ENCODE data around the gene ZNF213. TPM values are rescaled to one million over a fixed set of nuclear protein-coding genes. Genes with fewer than 3 reads are reported as not detected.

ZNF213 gene
- total RNA-seq, 1 donor from 2014 or later = 25.3 TPM

GRCh38 chr16:3121851-3122467, 12.9 kb upstream of the ZNF213 start:
- H3K27me3 ChIP-seq = no peaks in the 10 kb centered on the region
- intact Hi-C loops (cut with DNase I) = loop anchor here (5.0 kb wide), 1 partner anchor 35 kb away; no protein-coding TSS in a partner anchor
- peaks cover 26 to 34% of the 10 kb centered on the region in 2 donors for H3K36me3 ChIP-seq
- TF ChIP-seq CTCF (IDR thresholded peaks at IDR 0.05) = no peak
- DNase-seq (ENCODE audit: low spot score in 2 of 2) = no peak
- H3K27ac ChIP-seq = no peak overlapping the region
- no peaks in the 10 kb centered on the region for H3K9me3 ChIP-seq
- H3K4me1 ChIP-seq = peaks cover 6 to 7% of the 10 kb centered on the region in 2 donors
- no peak overlapping the region for H3K4me3 ChIP-seq

- Histone ChIP-seq H3K4me1 (peaks cover 6 to 7% of the 10 kb centered on the region in 2 donors), H3K27me3 (no peaks in the 10 kb centered on the region), H3K4me3 (no peak overlapping the region), H3K9me3 (no peaks in the 10 kb centered on the region), H3K27ac (peak overlapping the region in 1 of 2 donors; percentile 75), H3K36me3 (peaks cover 23 to 28% of the 10 kb centered on the region in 2 donors)
- no peak for DNase-seq (ENCODE audit: low spot score in 2 of 2)
- intact Hi-C loops (cut with DNase I) = loop anchor here (5.0 kb wide), 1 partner anchor 34 kb away; no protein-coding TSS in a partner anchor
- no peak for TF ChIP-seq CTCF (IDR thresholded peaks at IDR 0.05)
Measured at GRCh38 chr16:3122926-3123570, 11.8 kb upstream of the ZNF213 start.

- TF ChIP-seq CTCF (IDR thresholded peaks at IDR 0.05) = peak in 2 of 3 experiments; percentile 6 to 28
- DNase-seq (ENCODE audit: low spot score in 2 of 2) = peak; percentile 88 to 98
- Histone ChIP-seq H3K27me3 (no peaks in the 10 kb centered on the region), H3K4me1 (peaks cover 13 to 18% of the 10 kb centered on the region in 2 donors), H3K4me3 (peak overlapping the region; percentile 66 to 92), H3K9me3 (no peaks in the 10 kb centered on the region), H3K27ac (peak overlapping the region; percentile 75 to 85), H3K36me3 (peaks cover 13 to 16% of the 10 kb centered on the region in 2 donors)
- intact Hi-C loops (cut with DNase I) = loop anchor here (1.0 to 5.0 kb wide), 4 partner anchors 10 to 65 kb away; no protein-coding TSS in a partner anchor
Measured at GRCh38 chr16:3123986-3124886, 10.6 kb upstream of the ZNF213 start.

GRCh38 chr16:3127745-3128144, 7.1 kb upstream of the ZNF213 start:
- peaks cover 13 to 22% of the 10 kb centered on the region in 2 donors for H3K4me1 ChIP-seq
- H3K9me3 ChIP-seq = no peaks in the 10 kb centered on the region
- intact Hi-C loops (cut with DNase I) = no loop called here
- no peak for DNase-seq (ENCODE audit: low spot score in 2 of 2)
- H3K36me3 ChIP-seq = peaks cover 0 to 8% of the 10 kb centered on the region in 2 donors
- no peaks in the 10 kb centered on the region for H3K27me3 ChIP-seq
- no peak overlapping the region for H3K27ac ChIP-seq
- no peak overlapping the region for H3K4me3 ChIP-seq
- no peak for TF ChIP-seq CTCF (IDR thresholded peaks at IDR 0.05)

Data from ascending aorta (tissue), 2 donors.